Caki2 (cell line): Measurements from ENCODE around the gene PLXNA4. TPM values are rescaled to one million over a fixed set of nuclear protein-coding genes. Genes with fewer than 3 reads are reported as not detected.
"Not testable (repeated sequence)": the region's sequence is repeated elsewhere in the genome, so short reads cannot be mapped to it uniquely, and the experiment has no call there.

ENCODE experiments used
- DNase-seq: peaks from one replicate; pipeline ENCODE4 v3.0.0-alpha.2; 2015; ENCODE audit warnings: low read depth
- in situ Hi-C: cut with HindIII; loops from 2 replicates; pipeline ENCODE4 v1.10.0; 2016; ENCODE audit warnings: low sequenced_read_pairs, low pct_unique_long_range_greater_than_20kb, mixed read lengths
- total RNA-seq: library from RNA; depleted of rRNA; stranded (reverse); fragments of >200 nt; shearing (Covaris generic); gene quantifications from 2 replicates; pipeline ENCODE4 v1.2.3, GENCODE V29; 2014; ENCODE audit warnings: low replicate concordance

The PLXNA4 gene
- total RNA-seq, 1 experiment from 2014 or later = 0.34 TPM

GRCh38 chr7:132182992-132183391, 393.3 kb downstream of the PLXNA4 start:
- in situ Hi-C loops = no loop called here
- DNase-seq = no peak

DNA sequence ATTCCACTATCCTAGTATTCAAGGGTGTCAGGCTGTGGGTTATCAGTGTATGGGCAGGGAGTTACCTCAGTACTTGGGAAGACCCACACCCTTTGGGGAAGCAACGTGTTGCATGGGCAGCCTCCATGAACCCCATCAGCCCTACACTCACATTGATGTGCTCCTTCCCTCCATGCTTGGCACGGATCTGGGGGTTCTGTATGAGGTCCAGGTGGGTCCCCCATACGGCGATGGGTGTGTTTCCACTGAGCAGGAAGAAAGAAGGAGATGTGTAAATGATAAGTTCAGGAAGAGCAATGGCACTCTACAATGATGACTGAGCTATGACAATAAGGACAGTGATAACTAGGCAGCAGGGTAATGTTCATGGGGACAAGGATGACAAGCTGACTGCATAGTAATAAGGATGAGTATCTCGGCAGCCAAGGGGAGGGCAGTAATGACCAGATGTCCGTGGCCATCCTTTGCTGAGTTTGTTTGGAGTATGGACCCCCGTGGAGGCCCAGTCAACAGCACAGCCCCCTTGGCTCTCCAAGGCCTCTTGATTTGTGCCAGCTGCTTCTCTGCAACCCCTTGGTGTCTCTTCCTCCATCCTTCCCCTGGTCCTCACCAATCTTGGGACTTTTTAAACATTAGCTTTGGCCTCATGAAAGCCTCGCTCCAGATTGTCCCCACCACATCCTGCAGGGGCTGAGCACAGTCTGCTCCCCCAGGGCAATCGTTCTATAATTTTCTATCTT, 394.2 kb downstream of the PLXNA4 start:
- in situ Hi-C loops = no loop called here
- no peak for DNase-seq

DNA sequence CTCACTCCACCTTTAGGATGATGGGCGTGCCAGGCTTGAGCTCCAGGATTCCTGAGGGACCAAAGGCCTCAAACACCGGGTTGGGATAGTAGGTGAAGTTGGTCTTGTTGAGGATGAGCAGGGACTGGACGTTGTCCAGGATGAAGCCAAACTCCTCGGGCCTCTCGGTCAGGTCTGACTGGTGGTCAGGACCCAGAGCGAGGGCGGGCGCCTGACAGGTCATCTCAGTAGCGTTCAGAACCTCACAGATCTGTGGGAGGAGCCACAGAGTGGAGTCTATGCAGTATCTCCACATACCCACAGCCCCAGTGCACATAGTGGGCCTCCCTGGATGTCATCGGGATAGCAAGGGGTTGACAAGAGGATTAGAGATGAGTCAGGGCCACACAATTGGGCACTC, 394.9 kb downstream of the PLXNA4 start:
- in situ Hi-C loops = no loop called here

GRCh38 chr7:132180481-132180880, 395.8 kb downstream of the PLXNA4 start:
- DNase-seq = no peak
- in situ Hi-C loops = no loop called here

More for the DNA sequence above, 394.9 kb downstream of the PLXNA4 start:
- no peak for DNase-seq

DNA sequence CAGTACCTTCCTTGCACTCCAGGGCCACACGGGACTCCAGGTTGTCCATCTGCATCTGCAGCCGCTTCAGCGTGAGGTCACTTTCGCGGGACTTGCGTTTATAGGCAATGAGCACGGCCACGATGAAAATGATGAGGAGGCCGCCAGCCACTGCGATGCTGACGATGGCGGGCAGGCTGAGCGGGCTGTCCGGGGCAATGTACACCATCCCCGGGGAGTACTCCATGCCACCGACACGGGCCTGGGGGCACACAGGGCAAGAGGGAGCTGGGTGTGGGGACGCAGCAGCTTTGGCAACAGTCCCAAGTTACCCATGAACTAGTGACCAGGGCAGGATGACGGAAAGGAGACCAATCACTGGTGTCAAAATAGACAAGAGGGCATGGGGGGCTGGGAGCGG, 396.6 kb downstream of the PLXNA4 start:
- DNase-seq = no peak
- in situ Hi-C loops = no loop called here

GRCh38 chr7:132179080-132179430, 397.2 kb downstream of the PLXNA4 start:
- in situ Hi-C loops = no loop called here
- no peak for DNase-seq

GRCh38 chr7:132178402-132179079, 397.7 kb downstream of the PLXNA4 start:
- DNase-seq, in situ Hi-C loops: not testable (repeated sequence)

- no peak for DNase-seq
- in situ Hi-C loops = no loop called here
These were observed 398.4 kb downstream of the PLXNA4 start for GRCh38 chr7:132177708-132178401.

DNA sequence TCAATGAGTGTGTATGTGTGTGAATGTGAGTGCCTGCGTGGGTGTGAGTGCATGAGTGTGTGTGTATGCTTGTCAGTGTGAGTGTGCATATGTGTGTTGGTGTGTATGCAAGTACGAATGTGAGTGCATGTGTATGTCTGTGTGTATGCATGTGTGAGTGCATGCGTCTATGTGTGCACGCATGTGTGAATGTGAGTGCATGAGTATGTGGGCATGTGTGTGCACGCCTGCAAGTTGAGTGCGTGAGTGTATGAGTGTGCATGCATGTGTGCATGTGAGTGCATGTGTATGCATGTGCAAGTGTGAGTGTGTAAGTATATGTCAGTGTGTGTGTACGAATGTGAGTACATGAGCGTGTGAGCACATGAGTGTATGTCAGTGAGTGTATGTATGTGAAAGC, 399.6 kb downstream of the PLXNA4 start:
- DNase-seq = no peak
- in situ Hi-C loops = no loop called here

GRCh38 chr7:132171130-132171576, 405.1 kb downstream of the PLXNA4 start:
- in situ Hi-C loops = no loop called here
- DNase-seq = no peak

GRCh38 chr7:132169730-132170129, 406.5 kb downstream of the PLXNA4 start:
- in situ Hi-C loops = no loop called here
- DNase-seq = no peak

DNA sequence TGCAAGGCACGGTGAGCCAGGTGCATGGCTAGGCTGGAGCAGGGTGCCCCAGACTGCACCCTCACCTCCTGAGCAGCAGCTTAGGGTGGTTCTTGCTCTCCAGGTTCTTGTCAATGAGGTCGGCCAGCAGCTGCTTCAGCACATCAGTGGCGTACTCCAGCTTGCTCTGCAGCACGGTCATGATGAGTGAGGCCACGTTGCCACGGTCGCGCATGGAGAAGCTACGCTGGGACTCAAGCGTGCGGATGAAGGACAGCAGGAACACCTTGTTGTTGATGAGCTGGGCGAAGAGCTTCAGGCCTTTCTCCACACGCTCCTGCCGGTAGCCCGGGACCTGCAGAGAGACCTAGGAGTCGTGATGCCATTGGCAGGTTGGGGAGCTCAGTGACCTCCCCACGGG, 408.0 kb downstream of the PLXNA4 start:
- no peak for DNase-seq
- in situ Hi-C loops = no loop called here

DNA sequence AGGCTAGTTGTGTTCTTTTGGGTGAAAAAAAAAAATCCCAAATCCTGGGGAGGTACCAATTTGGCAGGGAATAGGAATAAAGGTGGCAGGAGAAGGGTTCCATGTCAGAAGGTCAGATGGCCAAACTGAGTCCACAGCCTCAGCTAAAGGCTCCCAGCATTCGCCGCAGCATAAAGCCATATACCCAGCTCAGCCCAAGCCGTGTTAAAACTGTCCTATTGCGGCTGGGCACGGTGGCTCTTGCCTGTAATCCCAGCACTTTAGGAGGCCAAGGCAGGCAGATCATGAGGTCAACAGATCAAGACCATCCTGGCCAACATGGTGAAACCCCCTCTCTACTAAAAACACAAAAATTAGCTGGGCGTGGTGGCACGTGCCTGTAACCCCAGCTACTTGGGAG, 410.6 kb downstream of the PLXNA4 start:
- in situ Hi-C loops, DNase-seq: not testable (repeated sequence)

- in situ Hi-C loops = no loop called here
- no peak for DNase-seq
These were observed 411.6 kb downstream of the PLXNA4 start for GRCh38 chr7:132164558-132165125.

GRCh38 chr7:132162556-132163144, 413.6 kb downstream of the PLXNA4 start:
- in situ Hi-C loops = no loop called here
- DNase-seq = no peak

DNA sequence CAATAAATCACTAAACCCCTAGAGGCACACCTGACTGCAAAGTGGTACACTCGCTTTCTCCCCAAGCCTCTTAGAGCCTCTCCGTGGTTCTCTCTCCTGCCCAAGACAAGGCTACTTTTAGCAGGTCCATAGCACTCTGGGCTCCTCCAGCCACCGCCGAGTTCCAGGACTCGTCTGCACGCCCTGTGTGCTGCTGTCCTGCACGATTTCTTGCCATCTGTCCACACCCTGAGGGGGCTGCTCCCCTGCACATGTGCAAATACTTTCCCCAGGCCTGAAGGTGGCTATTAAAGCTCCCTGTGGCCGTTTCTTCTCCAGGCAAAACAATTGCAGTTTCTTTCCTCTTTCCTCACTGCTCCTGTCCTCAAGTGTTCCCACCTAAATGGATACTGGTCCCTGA, 414.3 kb downstream of the PLXNA4 start:
- in situ Hi-C loops = no loop called here
- no peak for DNase-seq

DNA sequence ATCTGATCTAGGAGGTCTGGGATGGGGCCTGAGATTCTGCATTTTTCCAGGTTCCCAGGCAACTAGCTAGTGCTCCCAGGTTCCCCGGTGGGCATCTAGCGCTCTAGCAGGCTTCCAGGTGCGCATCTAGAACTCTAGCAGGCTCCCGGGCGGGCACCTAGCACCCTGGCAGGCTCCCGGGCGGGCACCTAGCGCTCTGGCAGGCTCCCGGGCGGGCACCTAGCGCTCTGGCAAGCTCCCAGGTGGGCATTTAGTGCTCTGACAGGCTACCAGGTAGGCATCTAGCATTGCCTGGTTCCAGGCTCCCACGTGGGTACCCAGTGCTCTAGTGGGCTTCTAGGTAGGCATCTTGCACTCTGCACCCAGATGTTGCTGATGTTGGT, 414.7 kb downstream of the PLXNA4 start:
- in situ Hi-C loops = no loop called here
- no peak for DNase-seq

DNA sequence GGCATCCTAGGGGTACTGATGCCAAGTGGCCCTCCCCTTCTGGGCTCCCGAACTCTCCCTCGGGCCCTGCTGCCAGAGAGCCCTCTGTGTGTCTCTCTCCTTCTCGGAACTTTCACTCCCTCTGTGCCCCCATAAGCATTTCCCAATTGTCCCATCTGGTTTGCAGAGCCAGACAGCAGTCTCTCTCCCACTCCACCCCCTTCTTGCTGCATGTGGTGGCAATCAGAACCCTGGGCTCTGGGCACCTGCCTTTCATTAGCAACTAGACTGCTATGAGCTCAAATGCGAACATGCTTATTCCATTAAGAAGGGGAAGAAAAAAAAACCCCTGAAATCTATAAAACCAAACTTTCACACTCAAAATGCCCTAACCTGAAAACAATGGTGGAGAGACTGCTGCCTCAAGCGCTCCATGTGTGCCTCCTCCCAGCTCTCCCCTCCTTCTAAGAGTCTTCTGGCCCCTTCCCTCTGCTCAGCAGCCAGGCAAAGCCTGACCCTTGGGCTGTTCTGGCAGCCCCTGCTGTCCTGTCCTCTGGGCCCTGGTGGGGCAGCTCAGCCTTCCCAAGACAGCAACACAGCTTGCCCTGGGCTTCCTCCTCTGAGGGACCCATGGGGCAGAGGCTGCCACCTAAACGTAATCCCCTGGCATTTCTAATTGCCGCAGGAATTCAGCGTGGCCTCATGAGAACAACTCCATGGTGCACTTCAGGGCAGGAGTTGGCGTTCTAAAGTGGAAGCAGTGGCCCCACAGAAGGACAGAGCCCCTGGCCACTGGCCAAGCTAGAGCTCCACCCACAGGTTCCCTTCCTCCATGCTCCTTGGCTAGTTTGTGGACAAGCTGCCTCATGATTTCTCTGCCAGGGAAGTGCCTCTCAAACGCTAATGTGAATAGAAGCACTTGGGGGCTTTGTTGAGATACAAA, 415.4 kb downstream of the PLXNA4 start:
- in situ Hi-C loops = no loop called here
- DNase-seq = no peak
